ENCODE data around the gene PLEKHH1.

The PLEKHH1 gene

DNA sequence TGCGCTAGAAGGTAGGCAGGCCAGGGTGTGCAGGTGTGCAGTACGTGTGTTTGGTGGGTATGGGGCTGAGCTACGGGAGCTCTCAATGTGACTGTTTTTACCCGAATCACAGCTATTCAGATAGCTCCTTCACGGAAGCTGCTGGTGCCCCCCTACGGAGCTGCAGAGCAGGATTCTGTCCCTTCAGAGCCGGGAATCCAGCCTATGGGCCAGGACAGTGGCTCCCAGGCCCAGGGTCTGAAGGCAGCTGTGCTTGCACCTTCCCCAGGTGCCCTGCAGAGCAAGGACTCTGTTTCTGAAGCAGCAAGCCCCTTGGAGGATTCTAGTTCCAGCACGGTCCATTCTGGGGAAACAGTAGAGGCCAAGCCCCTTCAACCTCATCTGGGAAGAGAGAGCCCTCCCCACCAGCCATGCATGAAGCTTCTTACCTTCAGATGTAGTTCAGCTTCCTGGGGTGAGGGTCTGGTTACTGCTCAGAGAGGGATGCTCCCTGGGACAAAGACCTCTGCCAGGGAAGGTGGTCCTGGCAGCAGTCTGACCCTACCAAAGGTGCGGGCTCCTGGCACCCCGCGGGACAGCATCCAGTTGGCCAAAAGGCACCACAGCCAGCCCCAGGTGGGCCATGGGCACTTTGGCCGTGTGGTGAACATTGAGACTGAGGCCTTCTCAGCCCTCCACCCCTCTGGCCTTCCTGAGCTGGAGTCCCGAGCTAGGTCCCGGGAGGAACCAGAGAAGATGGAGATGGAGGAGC, 29.1 kb downstream of the PLEKHH1 start:
- no peak overlapping the region for H3K27ac ChIP-seq
- no peak for TF ChIP-seq ZFX (IDR thresholded peaks at IDR 0.05; ENCODE audit: borderline replicate concordance)
- TF ChIP-seq CTCF (IDR thresholded peaks at IDR 0.05) = no peak

GRCh38 chr14:67562776-67563150, 29.7 kb downstream of the PLEKHH1 start:
- H3K27ac ChIP-seq = no peak overlapping the region
- TF ChIP-seq ZFX (IDR thresholded peaks at IDR 0.05; ENCODE audit: borderline replicate concordance) (no peak), CTCF (IDR thresholded peaks at IDR 0.05) (no peak)

- TF ChIP-seq ZFX (IDR thresholded peaks at IDR 0.05; ENCODE audit: borderline replicate concordance) (no peak), CTCF (IDR thresholded peaks at IDR 0.05) (no peak)
- no peak overlapping the region for H3K27ac ChIP-seq
Observed at GRCh38 chr14:67564236-67564635, 31.1 kb downstream of the PLEKHH1 start.

DNA sequence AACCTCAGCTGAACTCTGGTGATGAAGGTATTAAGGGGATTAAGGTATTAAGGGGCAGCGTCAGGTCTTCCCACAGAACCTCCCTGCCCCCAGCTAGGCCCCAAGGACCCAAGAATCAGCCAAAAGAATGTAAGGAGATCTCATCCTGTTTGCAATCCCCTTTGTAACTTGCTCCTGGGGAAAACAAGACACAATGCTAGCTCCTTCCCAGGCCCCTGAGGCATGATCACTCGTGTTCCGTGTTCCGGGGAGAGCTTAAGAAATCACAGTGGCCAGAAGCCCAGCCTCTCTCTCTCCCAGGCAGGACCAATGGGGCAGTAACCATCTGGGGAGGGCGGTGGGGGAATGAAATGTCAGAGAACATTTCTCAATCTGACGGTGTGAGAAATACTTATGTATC, 33.8 kb downstream of the PLEKHH1 start:
- H3K27ac ChIP-seq = no peak overlapping the region
- no peak for TF ChIP-seq CTCF (IDR thresholded peaks at IDR 0.05)
- no peak for TF ChIP-seq ZFX (IDR thresholded peaks at IDR 0.05; ENCODE audit: borderline replicate concordance)

GRCh38 chr14:67567654-67568053, 34.6 kb downstream of the PLEKHH1 start:
- no peak overlapping the region for H3K27ac ChIP-seq
- TF ChIP-seq ZFX (IDR thresholded peaks at IDR 0.05; ENCODE audit: borderline replicate concordance) = no peak
- no peak for TF ChIP-seq CTCF (IDR thresholded peaks at IDR 0.05)

GRCh38 chr14:67569011-67569650, 36.0 kb downstream of the PLEKHH1 start:
- no peak overlapping the region for H3K27ac ChIP-seq
- no peak for TF ChIP-seq ZFX (IDR thresholded peaks at IDR 0.05; ENCODE audit: borderline replicate concordance)
- no peak for TF ChIP-seq CTCF (IDR thresholded peaks at IDR 0.05)

GRCh38 chr14:67569651-67570290, 36.7 kb downstream of the PLEKHH1 start:
- TF ChIP-seq CTCF (IDR thresholded peaks at IDR 0.05) (no peak), ZFX (IDR thresholded peaks at IDR 0.05; ENCODE audit: borderline replicate concordance) (no peak)
- H3K27ac ChIP-seq = no peak overlapping the region
